Measurements from ENCODE around the gene SNN. TPM values are rescaled to one million over a fixed set of nuclear protein-coding genes. Genes with fewer than 3 reads are reported as not detected.
A peak's percentile ranks its signal among the peaks of the same experiment; 100 is the strongest.

The SNN gene
- total RNA-seq (2014; rRNA removed; shearing (Covaris generic)), result 13.3 and 13.4 TPM in 2 replicates

GRCh38 chr16:11667824-11668622 is at the start of gene SNN:
Gene SNN (plus strand): TSS chr16:11668455. CDS start chr16:11676060, 7,605 bp downstream.
- DNase-seq (ENCODE audit: low spot score), result peak; percentile 80

GRCh38 chr16:11619327-11619851 is 48.9 kb upstream of the SNN start:
- DNase-seq (ENCODE audit: low spot score), result no peak

- DNase-seq (ENCODE audit: low spot score), result no peak
Observed at GRCh38 chr16:11620243-11621003, 47.8 kb upstream of the SNN start.

- DNase-seq (ENCODE audit: low spot score), result no peak
Observed at GRCh38 chr16:11621539-11621919, 46.7 kb upstream of the SNN start.

- DNase-seq (ENCODE audit: low spot score), result no peak
Observed at GRCh38 chr16:11621920-11622651, 46.2 kb upstream of the SNN start.

- DNase-seq (ENCODE audit: low spot score), result no peak
Observed at GRCh38 chr16:11624205-11624604, 44.0 kb upstream of the SNN start.

- DNase-seq (ENCODE audit: low spot score), result no peak
Observed at GRCh38 chr16:11624636-11625607, 43.3 kb upstream of the SNN start.

- DNase-seq (ENCODE audit: low spot score), result no peak
Observed at GRCh38 chr16:11625769-11626168, 42.5 kb upstream of the SNN start.

GRCh38 chr16:11626657-11627291 is 41.5 kb upstream of the SNN start:
- DNase-seq (ENCODE audit: low spot score), result no peak

- DNase-seq (ENCODE audit: low spot score), result no peak
Observed at GRCh38 chr16:11627292-11627663, 41.0 kb upstream of the SNN start.

GRCh38 chr16:11627822-11628457 is 40.3 kb upstream of the SNN start:
- peak; percentile 14 for DNase-seq (ENCODE audit: low spot score)

GRCh38 chr16:11629071-11630030 is 38.9 kb upstream of the SNN start:
- DNase-seq (ENCODE audit: low spot score), result no peak

- DNase-seq (ENCODE audit: low spot score), result no peak
Observed at GRCh38 chr16:11630046-11630767, 38.0 kb upstream of the SNN start.

GRCh38 chr16:11630768-11631056 is 37.5 kb upstream of the SNN start:
- DNase-seq (ENCODE audit: low spot score), result no peak

- no peak for DNase-seq (ENCODE audit: low spot score)
Observed at GRCh38 chr16:11631214-11631613, 37.0 kb upstream of the SNN start.

- DNase-seq (ENCODE audit: low spot score), result no peak
Observed at GRCh38 chr16:11632455-11632939, 35.8 kb upstream of the SNN start.

- DNase-seq (ENCODE audit: low spot score), result no peak
Observed at GRCh38 chr16:11633113-11633512, 35.1 kb upstream of the SNN start.

GRCh38 chr16:11634312-11634711 is 33.9 kb upstream of the SNN start:
- no peak for DNase-seq (ENCODE audit: low spot score)
